Measurements from ENCODE around the gene COX5A. TPM values are rescaled to one million over a fixed set of nuclear protein-coding genes. Genes with fewer than 3 reads are reported as not detected.
A peak's percentile ranks its signal among the peaks of the same experiment; 100 is the strongest.

The COX5A gene
- total RNA-seq, 4 donors from 2014 or later, result 59.4 to 326 (median 195) TPM

GRCh38 chr15:74962219-74962618 is 24.3 kb upstream of the COX5A start:
- no peaks in the 10 kb centered on the region for H3K9me3 ChIP-seq
- DNase-seq, result no peak
- no peak for TF ChIP-seq POLR2A (IDR thresholded peaks at IDR 0.05)
- H3K27ac ChIP-seq, result no peak overlapping the region
- H3K27me3 ChIP-seq, result no peaks in the 10 kb centered on the region
- H3K4me1 ChIP-seq, result peaks cover 0 to 19% (median 16%) of the 10 kb centered on the region in 4 donors
- H3K4me3 ChIP-seq, result no peak overlapping the region
- no peaks in the 10 kb centered on the region for H3K36me3 ChIP-seq

GRCh38 chr15:74961616-74962015 is 23.7 kb upstream of the COX5A start:
- Histone ChIP-seq H3K36me3 (no peaks in the 10 kb centered on the region), H3K4me3 (no peak overlapping the region), H3K27me3 (no peaks in the 10 kb centered on the region), H3K4me1 (peaks cover 0 to 23% (median 16%) of the 10 kb centered on the region in 4 donors), H3K27ac (no peak overlapping the region), H3K9me3 (no peaks in the 10 kb centered on the region)
- TF ChIP-seq CTCF (IDR thresholded peaks at IDR 0.05) (no peak), POLR2A (IDR thresholded peaks at IDR 0.05) (no peak)
- no peak for DNase-seq

GRCh38 chr15:74960995-74961588 is 23.2 kb upstream of the COX5A start:
- H3K27ac ChIP-seq, result no peak overlapping the region
- H3K4me1 ChIP-seq, result peaks cover 0 to 26% (median 16%) of the 10 kb centered on the region in 4 donors
- TF ChIP-seq POLR2A (IDR thresholded peaks at IDR 0.05) (no peak), CTCF (IDR thresholded peaks at IDR 0.05) (no peak)
- no peak overlapping the region for H3K4me3 ChIP-seq
- no peaks in the 10 kb centered on the region for H3K9me3 ChIP-seq
- H3K36me3 ChIP-seq, result no peaks in the 10 kb centered on the region
- no peaks in the 10 kb centered on the region for H3K27me3 ChIP-seq
- DNase-seq, result no peak

DNA sequence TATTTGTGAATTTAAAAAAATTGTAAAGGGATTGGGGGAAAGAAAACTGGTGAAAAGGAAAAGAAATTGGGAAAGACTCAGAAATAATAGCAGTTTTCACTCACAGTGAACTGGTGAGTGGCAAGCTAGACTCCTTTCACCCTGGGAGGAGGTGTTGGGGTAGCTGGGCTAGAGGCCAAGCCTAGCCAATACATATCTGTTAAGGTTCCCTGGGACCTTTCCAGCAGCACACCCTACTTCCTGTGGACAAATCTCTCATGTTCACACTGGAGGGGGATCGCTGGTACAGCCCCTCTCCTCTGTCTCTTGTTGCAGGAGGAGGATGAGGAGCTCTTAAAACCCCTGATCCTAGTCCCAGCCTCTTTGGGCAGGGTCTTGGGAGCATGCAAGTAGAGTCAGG is 22.4 kb upstream of the COX5A start:
- no peak overlapping the region for H3K27ac ChIP-seq
- TF ChIP-seq POLR2A (IDR thresholded peaks at IDR 0.05), result no peak
- no peak for TF ChIP-seq CTCF (IDR thresholded peaks at IDR 0.05)
- H3K36me3 ChIP-seq, result no peaks in the 10 kb centered on the region
- H3K4me1 ChIP-seq, result peaks cover 0 to 32% (median 24%) of the 10 kb centered on the region in 4 donors
- H3K9me3 ChIP-seq, result no peaks in the 10 kb centered on the region
- DNase-seq, result no peak
- H3K4me3 ChIP-seq, result no peak overlapping the region
- H3K27me3 ChIP-seq, result no peaks in the 10 kb centered on the region

DNA sequence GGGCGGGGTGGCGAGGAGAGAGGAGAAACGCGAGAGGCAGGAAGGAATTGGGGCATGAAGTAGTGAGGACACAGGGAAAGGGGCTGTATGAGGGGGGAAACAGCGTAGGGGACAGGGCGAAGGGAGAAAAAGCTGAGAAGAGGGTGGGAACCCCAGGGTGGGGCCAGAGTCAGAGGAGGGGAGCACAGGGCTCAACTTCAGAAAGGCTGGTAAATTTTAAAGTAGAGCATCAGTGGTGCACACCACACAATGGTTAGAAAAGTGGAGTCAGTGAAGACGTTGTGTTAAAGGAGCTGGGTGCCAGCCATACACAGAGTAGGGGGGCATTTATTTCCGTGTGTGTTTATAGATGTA is 21.7 kb upstream of the COX5A start:
- Histone ChIP-seq H3K27ac (peak overlapping the region in 1 of 4 donors; percentile 88), H3K36me3 (no peaks in the 10 kb centered on the region), H3K9me3 (no peaks in the 10 kb centered on the region), H3K4me1 (peaks cover 0 to 34% (median 26%) of the 10 kb centered on the region in 4 donors), H3K4me3 (peak overlapping the region in 3 of 4 donors; percentile 48 to 73 (median 61)), H3K27me3 (no peaks in the 10 kb centered on the region)
- DNase-seq, result no peak
- TF ChIP-seq POLR2A (IDR thresholded peaks at IDR 0.05) (no peak), CTCF (IDR thresholded peaks at IDR 0.05) (no peak)

DNA sequence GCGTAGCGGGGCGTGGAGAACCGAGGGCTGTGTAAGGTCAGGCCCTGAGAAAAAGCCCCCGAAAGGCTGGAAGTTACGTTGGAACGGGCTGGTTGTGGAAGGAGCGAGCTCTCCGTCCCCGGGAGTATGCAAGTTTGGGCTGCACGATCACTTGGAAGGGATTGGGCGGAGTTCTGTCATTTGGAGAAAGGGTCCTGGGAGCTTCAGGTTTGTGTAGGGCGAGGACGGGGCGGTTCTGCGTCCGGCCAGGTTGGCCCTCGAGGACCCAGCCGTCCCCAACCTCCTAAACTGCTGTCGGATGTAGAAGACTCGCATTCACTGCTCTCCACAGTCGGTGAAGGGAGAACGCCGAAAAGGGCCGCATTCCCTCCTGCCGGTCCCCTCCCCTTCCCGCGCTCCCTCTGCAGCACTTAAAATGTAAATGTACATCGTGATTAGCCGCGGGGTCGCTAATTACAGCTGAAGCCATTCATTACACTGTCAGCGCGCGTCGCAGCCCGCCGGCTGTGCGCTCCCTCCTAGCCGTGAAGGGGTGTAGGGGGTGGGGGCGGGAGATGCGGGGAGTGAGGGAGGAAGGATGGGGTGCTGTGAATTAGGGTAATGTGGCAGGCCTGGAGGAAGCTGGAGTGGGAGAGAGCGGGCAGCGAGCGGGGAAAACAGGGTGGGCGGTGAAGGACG is 21.2 kb upstream of the COX5A start:
- Histone ChIP-seq H3K36me3 (no peaks in the 10 kb centered on the region), H3K27me3 (no peaks in the 10 kb centered on the region), H3K9me3 (no peaks in the 10 kb centered on the region), H3K27ac (peak overlapping the region in 3 of 4 donors; percentile 56 to 90 (median 88)), H3K4me1 (peaks cover 0 to 39% (median 26%) of the 10 kb centered on the region in 4 donors), H3K4me3 (peak overlapping the region; percentile 2 to 73 (median 54))
- no peak for DNase-seq
- TF ChIP-seq CTCF (IDR thresholded peaks at IDR 0.05) (no peak), POLR2A (IDR thresholded peaks at IDR 0.05) (no peak)
